Breast epithelium (tissue), 4 donors: ENCODE measurements around the gene TMEM273. TPM values are rescaled to one million over a fixed set of nuclear protein-coding genes. Genes with fewer than 3 reads are reported as not detected.

Experiments used
- DNase-seq, 2 donors: peaks; one replicate each; pipeline ENCODE4 v3.0.0-alpha.2; 2019; ENCODE audit warnings: low spot score in 2 of 2
- H3K27ac ChIP-seq, 2 donors: fragments of 200-600 bp; sonication (generic) in 1 of 2; one replicate each; pipeline ENCODE4 v1.5.1; 2016 to 2019; ENCODE audit warnings: mild to moderate bottlenecking in 1 of 2
- H3K27me3 ChIP-seq, 2 donors: fragments of 200-600 bp; sonication (generic) in 1 of 2; one replicate each; pipeline versions ENCODE4 v1.5.1 to v1.6.0; 2017 to 2019; ENCODE audit warnings: control low read depth in 1 of 2, mild to moderate bottlenecking in 1 of 2
- H3K36me3 ChIP-seq: fragments of 200-600 bp; one replicate; pipeline ENCODE4 v1.5.1; 2019
- H3K4me1 ChIP-seq, 2 donors: fragments of 200-600 bp; sonication (generic); one replicate each; pipeline ENCODE4 v1.5.1; 2016 to 2019; ENCODE audit warnings: control low read depth in 1 of 2
- H3K4me3 ChIP-seq, 3 donors: fragments of 200-600 bp; sonication (generic); 1 replicate in 2 of 3; 2 replicates in 1 of 3; pipeline ENCODE4 v1.5.1; 2016 to 2019; ENCODE audit warnings: mild to moderate bottlenecking in 3 of 3, moderate library complexity in 2 of 3
- H3K9me3 ChIP-seq, 2 donors: fragments of 200-600 bp; sonication (generic) in 1 of 2; one replicate each; pipeline ENCODE4 v1.5.1; 2016 to 2019; ENCODE audit warnings: control low read depth in 1 of 2
- CTCF ChIP-seq, 3 donors: fragments of 450-650 bp; IDR thresholded peaks; one replicate each; pipeline ENCODE4 v1.5.1; 2016 to 2017; ENCODE audit warnings: antibody characterized with exemption in 3 of 3, mild to moderate bottlenecking in 3 of 3, moderate library complexity in 3 of 3
- POLR2A ChIP-seq: fragments of 450-650 bp; IDR thresholded peaks from one replicate; pipeline ENCODE4 v1.6.1; 2016; ENCODE audit warnings: antibody characterized with exemption, mild to moderate bottlenecking, moderate library complexity
- POLR2AphosphoS5 ChIP-seq, 3 donors: sonication (generic); formaldehyde crosslinking; IDR thresholded peaks; one replicate each; pipeline ENCODE4 v1.6.1; 2017; ENCODE audit warnings: antibody characterized with exemption in 3 of 3
- intact Hi-C: fragments of 100-400 bp; cut with DNase I; formaldehyde crosslinking; loops from one replicate; pipeline ENCODE4 v1.15.1; 2023; ENCODE audit warnings: low total_unique reads
- total RNA-seq, 3 donors: library from RNA; depleted of rRNA; stranded (reverse); fragments of >200 nt; gene quantifications; one replicate each; pipeline ENCODE4 v1.1.0, GENCODE V29; 2016

Gene TMEM273
- total RNA-seq: 10 to 100 TPM in 2 of 3 donors, 1 to 10 TPM in 1; 9.1 to 29.8 (median 18.4) TPM

- Histone ChIP-seq H3K27ac (peak within 1 kb of the TSS; percentile 42 to 80), H3K4me1 (no peaks in the 10 kb centered on the region), H3K9me3 (no peaks in the 10 kb centered on the region), H3K36me3 (no peaks in the 10 kb centered on the region), H3K4me3 (peak within 1 kb of the TSS; percentile 29 to 50 (median 31)), H3K27me3 (no peaks in the 10 kb centered on the region)
- DNase-seq: no peak
- TF ChIP-seq POLR2A (no peak), CTCF (IDR thresholded peaks at IDR 0.05) (no peak), POLR2AphosphoS5 (IDR thresholded peaks at IDR 0.05) (peak in 2 of 3 donors; percentile 50 to 63)
- intact Hi-C loops: no loop called here
Observed at GRCh38 chr10:49187950-49188761, at the start of gene TMEM273. TSS of gene TMEM273 (minus strand) at chr10:49188391. CDS start at chr10:49188336, 55 bp downstream.

GRCh38 chr10:49237985-49238384 is 49.8 kb upstream of the TMEM273 start:
- no peak overlapping the region for H3K27ac ChIP-seq
- H3K4me1 ChIP-seq: no peaks in the 10 kb centered on the region
- H3K9me3 ChIP-seq: no peaks in the 10 kb centered on the region
- DNase-seq: no peak
- no peak for TF ChIP-seq POLR2A
- TF ChIP-seq POLR2AphosphoS5 (IDR thresholded peaks at IDR 0.05): no peak
- no peak for TF ChIP-seq CTCF (IDR thresholded peaks at IDR 0.05)
- no peaks in the 10 kb centered on the region for H3K27me3 ChIP-seq
- H3K36me3 ChIP-seq: no peaks in the 10 kb centered on the region
- no peak overlapping the region for H3K4me3 ChIP-seq
- intact Hi-C loops: no loop called here

DNA sequence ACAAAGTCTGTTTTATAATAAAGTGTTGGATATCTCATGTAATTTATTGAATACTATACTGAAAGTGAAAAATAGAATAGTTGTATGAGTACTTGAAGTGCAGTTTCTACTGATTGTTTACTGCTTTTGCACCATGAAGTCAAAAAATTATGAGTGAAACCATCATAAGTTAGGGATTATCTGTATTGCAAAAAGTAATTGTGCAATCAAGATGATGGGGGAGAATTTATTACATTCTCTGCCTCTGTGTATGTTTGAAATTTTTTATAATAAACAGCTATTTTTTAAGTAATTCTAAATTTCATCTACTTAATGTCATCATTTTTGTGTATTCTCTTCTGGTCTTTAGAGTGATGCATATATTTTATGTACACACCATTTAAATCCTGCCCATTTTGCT is 47.2 kb upstream of the TMEM273 start:
- no peaks in the 10 kb centered on the region for H3K36me3 ChIP-seq
- no peaks in the 10 kb centered on the region for H3K27me3 ChIP-seq
- H3K4me3 ChIP-seq: no peak overlapping the region
- no peaks in the 10 kb centered on the region for H3K4me1 ChIP-seq
- TF ChIP-seq POLR2A (no peak), CTCF (IDR thresholded peaks at IDR 0.05) (no peak), POLR2AphosphoS5 (IDR thresholded peaks at IDR 0.05) (no peak)
- H3K27ac ChIP-seq: no peak overlapping the region
- intact Hi-C loops: no loop called here
- no peaks in the 10 kb centered on the region for H3K9me3 ChIP-seq
- DNase-seq: no peak

GRCh38 chr10:49231086-49231820 is 43.1 kb upstream of the TMEM273 start:
- H3K4me3 ChIP-seq: no peak overlapping the region
- no peaks in the 10 kb centered on the region for H3K9me3 ChIP-seq
- no peak overlapping the region for H3K27ac ChIP-seq
- no peak for TF ChIP-seq CTCF (IDR thresholded peaks at IDR 0.05)
- TF ChIP-seq POLR2A: no peak
- no peak for TF ChIP-seq POLR2AphosphoS5 (IDR thresholded peaks at IDR 0.05)
- no peaks in the 10 kb centered on the region for H3K36me3 ChIP-seq
- no peaks in the 10 kb centered on the region for H3K4me1 ChIP-seq
- no peak for DNase-seq
- intact Hi-C loops: no loop called here
- no peaks in the 10 kb centered on the region for H3K27me3 ChIP-seq

DNA sequence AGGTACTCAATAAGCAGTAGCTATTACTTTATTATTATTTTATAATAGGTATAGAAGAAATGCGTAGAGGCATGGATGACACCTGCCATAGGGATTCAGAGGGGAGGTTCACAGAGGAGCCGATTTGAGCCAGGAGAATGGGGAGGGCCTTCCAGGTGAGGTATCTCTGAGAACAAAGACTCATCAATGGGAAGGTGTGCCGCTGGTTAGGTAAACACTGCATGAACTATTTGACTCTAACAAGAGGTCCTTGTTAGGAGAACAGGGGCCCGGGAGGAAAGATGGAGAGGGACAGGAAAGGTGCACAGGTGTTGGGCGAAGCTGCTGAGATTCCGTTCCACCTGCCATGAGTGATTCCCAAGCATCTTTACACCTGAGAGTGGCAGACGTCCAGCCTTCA is 41.8 kb upstream of the TMEM273 start:
- Histone ChIP-seq H3K9me3 (no peaks in the 10 kb centered on the region), H3K27me3 (no peaks in the 10 kb centered on the region), H3K4me3 (no peak overlapping the region), H3K27ac (no peak overlapping the region), H3K4me1 (no peaks in the 10 kb centered on the region), H3K36me3 (no peaks in the 10 kb centered on the region)
- intact Hi-C loops: no loop called here
- no peak for TF ChIP-seq POLR2AphosphoS5 (IDR thresholded peaks at IDR 0.05)
- TF ChIP-seq POLR2A: no peak
- no peak for TF ChIP-seq CTCF (IDR thresholded peaks at IDR 0.05)
- DNase-seq: no peak
